K562 (cell line): ENCODE data around the gene MARS2. TPM values are rescaled to one million over a fixed set of nuclear protein-coding genes. Genes with fewer than 3 reads are reported as not detected.

Experiments
- ATAC-seq: fragments of 200-7000 bp; cut with Tn5 transposase; 3 replicates; pipeline ENCODE4 v1.9.1; 2020; ENCODE audit warnings: moderate library complexity
- BruUV-seq: library from RNA; stranded (reverse); fragments of 400-500 nt; replicated peaks from 2 replicates; lab custom pipeline; 2021; lab: Mats Ljungman, UMichigan
- CTCF ChIA-PET: fragments of 300-600 bp; formaldehyde crosslinking; extraction: SDS; loops from one replicate; lab custom pipeline; 2021; ENCODE audit warnings: low intra/inter-chr PET ratio; lab: Yijun Ruan, JAX
- POLR2A ChIA-PET: fragments of 300-600, 350-650 bp; sonication (Branson Sonifier 250); formaldehyde crosslinking; extraction: SDS; loops from one replicate; lab custom pipeline; 2021; ENCODE audit warnings: antibody characterized with exemption, inconsistent platforms; lab: Yijun Ruan, JAX
- DNase-seq, 4 experiments: peaks; one replicate each; pipeline versions ENCODE4 v3.0.0 to v3.0.0-alpha.2; 2011 to 2018; ENCODE audit warnings: low spot score in 3 of 4, mixed read lengths in 3 of 4; ENCODE audit errors: extremely low read depth in 1 of 4
- FAIRE-seq: peaks from 2 replicates; lab custom pipeline; 2011; peaks lifted over from hg19 to GRCh38; lab: Jason Lieb, UNC
- H2AFZ ChIP-seq: 2 replicates; pipeline ENCODE4 v1.6.0; 2011; ENCODE audit warnings: low read depth, low read length, control low read depth, inconsistent platforms
- H3K27ac ChIP-seq: fragments of 200-600 bp; 3 replicates; pipeline ENCODE4 v1.8.0; 2011; ENCODE audit warnings: low read depth, mild to moderate bottlenecking, control low read depth, inconsistent platforms, low read length, moderate library complexity, mixed read lengths; ENCODE audit errors: extremely low read depth
- H3K27me3 ChIP-seq, 2 experiments: fragments of 300-600 bp in 1 of 2; 2 replicates in 1 of 2; 3 replicates in 1 of 2; pipeline versions ENCODE4 v1.6.0 to v1.8.0; 2011; ENCODE audit warnings: inconsistent platforms in 2 of 2, low read length in 2 of 2, mild to moderate bottlenecking in 1 of 2, mixed read lengths in 1 of 2, moderate library complexity in 1 of 2; ENCODE audit not compliant: control insufficient read depth in 2 of 2, insufficient read depth in 2 of 2
- H3K36me3 ChIP-seq: fragments of 300-600 bp; 3 replicates; pipeline ENCODE4 v1.8.0; 2011; ENCODE audit warnings: mild to moderate bottlenecking, low read length, inconsistent platforms; ENCODE audit not compliant: control insufficient read depth, insufficient read depth
- H3K4me1 ChIP-seq, 2 experiments: fragments of 200-600 bp in 1 of 2; replicated peaks in 1 of 2; 2 replicates in 1 of 2; 3 replicates in 1 of 2; pipeline versions ENCODE4 v1.5.1 to v1.8.0; 2011; ENCODE audit warnings: inconsistent platforms in 2 of 2, low read length in 2 of 2, mild to moderate bottlenecking in 1 of 2, mixed read lengths in 1 of 2, moderate library complexity in 1 of 2; ENCODE audit not compliant: control insufficient read depth in 2 of 2, insufficient read depth in 2 of 2
- H3K4me2 ChIP-seq: 2 replicates; pipeline ENCODE4 v1.6.1; 2011; ENCODE audit warnings: low read length, control low read depth, inconsistent platforms, mixed read lengths; ENCODE audit not compliant: insufficient read depth
- H3K4me3 ChIP-seq: fragments of 200-600 bp; sonication (generic), shearing (Covaris generic); 2 replicates; pipeline ENCODE4 v1.5.1; 2016; ENCODE audit warnings: control low read depth, inconsistent platforms
- H3K79me2 ChIP-seq: fragments of 200-600 bp; 3 replicates; pipeline ENCODE4 v1.8.0; 2011; ENCODE audit warnings: low read length, inconsistent platforms; ENCODE audit not compliant: control insufficient read depth, insufficient read depth
- H3K9ac ChIP-seq, 2 experiments: 2 replicates each; pipeline versions ENCODE4 v1.6.0 to v1.6.1; 2011; ENCODE audit warnings: low read depth in 2 of 2, low read length in 2 of 2, control low read depth in 1 of 2, inconsistent platforms in 1 of 2, mild to moderate bottlenecking in 1 of 2, mixed read lengths in 1 of 2; ENCODE audit not compliant: insufficient read depth in 1 of 2
- H3K9me1 ChIP-seq: one replicate; pipeline ENCODE4 v1.6.0; 2011; ENCODE audit warnings: inconsistent platforms, mild to moderate bottlenecking, low read length, moderate library complexity; ENCODE audit not compliant: control insufficient read depth, insufficient read depth
- H3K9me3 ChIP-seq: replicated peaks from 2 replicates; pipeline ENCODE4 v1.5.1; 2011; ENCODE audit warnings: low read depth, low read length, inconsistent platforms; ENCODE audit not compliant: control insufficient read depth, insufficient read depth
- H4K20me1 ChIP-seq: replicated peaks from 2 replicates; pipeline ENCODE4 v1.6.1; 2011; ENCODE audit warnings: low read length, inconsistent platforms, mixed read lengths; ENCODE audit not compliant: control insufficient read depth, insufficient read depth
- FIP1L1 ChIP-seq: fragments of 200-400 bp; formaldehyde crosslinking; IDR thresholded peaks from 2 replicates; pipeline ENCODE4 v1.6.1; 2018; ENCODE audit warnings: mild to moderate bottlenecking, low read depth, low read length; ENCODE audit not compliant: poor library complexity, severe bottlenecking
- FOXA3 ChIP-seq, 2 experiments: fragments of 450-650 bp in 1 of 2; sonication (generic) in 1 of 2; formaldehyde crosslinking; IDR thresholded peaks in 1 of 2; conservative IDR thresholded peaks in 1 of 2; 2 replicates each; pipeline versions ENCODE4 v1.4.0 to v1.8.0; 2020 to 2022; ENCODE audit warnings: mild to moderate bottlenecking in 2 of 2, missing genetic modification reagents in 1 of 2
- NR2C1 ChIP-seq, 2 experiments: fragments of 450-650 bp; IDR thresholded peaks; 2 replicates each; pipeline ENCODE4 v1.6.1; 2017; ENCODE audit warnings: mild to moderate bottlenecking in 2 of 2, antibody characterized with exemption in 1 of 2, inconsistent platforms in 1 of 2, missing compliant biosample characterization in 1 of 2, missing genetic modification characterization in 1 of 2
- POLR2B ChIP-seq: fragments of 450-650 bp; IDR thresholded peaks from 2 replicates; pipeline ENCODE4 v1.6.1; 2018; ENCODE audit warnings: low read depth; ENCODE audit not compliant: partially characterized antibody
- PTTG1 ChIP-seq: fragments of 450-650 bp; IDR thresholded peaks from 2 replicates; pipeline ENCODE4 v1.6.1; 2016; ENCODE audit warnings: low read depth, mild to moderate bottlenecking, missing genetic modification characterization, missing compliant biosample characterization
- SMAD4 ChIP-seq: fragments of 250-450 bp; sonication (Bioruptor Pico); conservative IDR thresholded peaks from 2 replicates; pipeline ENCODE4 v1.8.0; 2021; ENCODE audit warnings: inconsistent platforms, mild to moderate bottlenecking, moderate library complexity
- WGBS: fragments of 100-300 bp; shearing (Covaris generic); methylation state at CpG from one replicate; pipeline ENCODE4 v1.1.6; 2016; ENCODE audit warnings: low coverage, mixed read lengths; ENCODE audit not compliant: insufficient coverage; ENCODE audit errors: missing lambda C conversion rate; 5-methylcytosine and 5-hydroxymethylcytosine counted together
- in situ Hi-C: fragments of 300-500 bp; cut with MboI; formaldehyde crosslinking; loops from 4 replicates; pipeline ENCODE4 v1.15.0; 2018; ENCODE audit warnings: inconsistent platforms, mixed read lengths
- intact Hi-C: fragments of 100-400 bp; cut with micrococcal nuclease; formaldehyde crosslinking; loops from 2 replicates; pipeline ENCODE4 v1.14.2; 2022
- polyA plus RNA-seq, 8 experiments: library from polyadenylated mRNA; depleted of rRNA in 4 of 8; stranded (reverse) in 5 of 8; unstranded in 3 of 8; fragments of >200 nt; fragmentation: Nextera tagmentation in 2 of 8; fragmentation: Illumina TruSeq in 1 of 8; extraction: Ambion mirVana in 2 of 8; extraction: Trizol in 1 of 8; gene quantifications; 2 replicates each; pipeline versions ENCODE4 v1.2.1 to v1.2.3, GENCODE V29; 2011 to 2014; ENCODE audit warnings: inconsistent platforms in 1 of 8, missing spikeins in 1 of 8
- total RNA-seq, 7 experiments: library from RNA; depleted of rRNA in 6 of 7; stranded (reverse); fragments of >200 nt in 6 of 7; fragmentation: Illumina TruSeq in 2 of 7; extraction: Trizol in 2 of 7; gene quantifications; 2 replicates each; pipeline versions ENCODE4 v1.2.1 to v1.2.3, GENCODE V29; 2011 to 2021; ENCODE audit warnings: low replicate concordance in 1 of 7
- TF ChIP-seq, protein P1 (sequence below): fragments of 250-450 bp; sonication (Bioruptor Pico); IDR thresholded peaks from 2 replicates; pipeline ENCODE4 v1.5.0; 2021; ENCODE audit warnings: mild to moderate bottlenecking, moderate library complexity
- TF ChIP-seq, protein P2 (sequence below): fragments of 450-650 bp; IDR thresholded peaks from 2 replicates; pipeline ENCODE4 v1.6.1; 2016; ENCODE audit warnings: borderline replicate concordance
- TF ChIP-seq, protein P3 (sequence below): fragments of 250-450 bp; sonication (Bioruptor Pico); IDR thresholded peaks from 2 replicates; pipeline ENCODE4 v1.4.0; 2020; ENCODE audit warnings: mild to moderate bottlenecking, moderate library complexity, borderline replicate concordance

Gene MARS2
- total and polyA plus RNA-seq, 9 of the 15 experiments (the other 6 are each of a cell fraction or from before 2014, with no cell fraction given), result 4.0 to 17.6 (median 12.5) TPM

DNA sequence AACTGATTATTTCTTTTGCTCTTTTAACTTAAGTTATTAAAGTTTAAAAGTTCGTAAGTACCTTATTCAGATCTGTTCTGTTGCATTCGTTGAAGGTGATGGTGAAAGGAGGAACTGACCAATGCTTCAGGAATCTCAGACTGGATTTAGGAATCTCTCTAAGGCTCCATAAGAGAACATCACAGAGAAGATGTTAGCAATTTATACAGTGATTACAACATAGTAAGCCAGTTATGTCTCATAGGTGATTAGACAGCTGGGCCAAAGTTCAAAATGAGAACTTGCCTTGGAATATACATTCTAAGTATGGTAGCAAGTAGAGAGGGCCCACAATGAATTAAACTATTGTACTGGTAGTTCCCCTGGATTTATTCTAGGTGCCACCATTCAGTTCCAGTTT, 3.2 kb downstream of the MARS2 start:
- DNase-seq (no peak), ATAC-seq (no peak), FAIRE-seq (no peak)
- Histone ChIP-seq H3K36me3 (peaks cover 53% of the 10 kb centered on the region), H3K4me2 (peak overlapping the region; percentile 60), H3K4me3 (peak overlapping the region; percentile 10; the same call in 1 of the 2 replicates), H3K27me3 (no peaks in the 10 kb centered on the region), H2AFZ (no peak overlapping the region), H3K9me3 (no peaks in the 10 kb centered on the region), H4K20me1 (peaks cover 14% of the 10 kb centered on the region), H3K4me1 (peaks cover 5 to 12% of the 10 kb centered on the region in 2 experiments; a peak in 4 of 5 replicates), H3K9ac (peak overlapping the region in 1 of 2 experiments; percentile 52; a peak in 1 of 4 replicates), H3K9me1 (no peaks in the 10 kb centered on the region), H3K79me2 (peaks cover 62% of the 10 kb centered on the region), H3K27ac (no peak overlapping the region)
- ChIA-PET POLR2A (no interaction called here), CTCF (interaction anchor here (1.0 to 1.6 kb wide), 2 partner anchors 70 to 588 kb away, joined by 3 to 6 read pairs; no protein-coding TSS in a partner anchor)
- in situ Hi-C loops, result no loop called here
- intact Hi-C loops, result loop anchor here (1.0 to 10.0 kb wide), 5 partner anchors 69 to 426 kb away; partner anchors contain the start of gene HSPD1
- no TSS peak for BruUV-seq
- WGBS, result 10% methylated on average over 2 of the region's 2 CpGs
- TF ChIP-seq FIP1L1, result no peak
- TF ChIP-seq, protein P1, sequence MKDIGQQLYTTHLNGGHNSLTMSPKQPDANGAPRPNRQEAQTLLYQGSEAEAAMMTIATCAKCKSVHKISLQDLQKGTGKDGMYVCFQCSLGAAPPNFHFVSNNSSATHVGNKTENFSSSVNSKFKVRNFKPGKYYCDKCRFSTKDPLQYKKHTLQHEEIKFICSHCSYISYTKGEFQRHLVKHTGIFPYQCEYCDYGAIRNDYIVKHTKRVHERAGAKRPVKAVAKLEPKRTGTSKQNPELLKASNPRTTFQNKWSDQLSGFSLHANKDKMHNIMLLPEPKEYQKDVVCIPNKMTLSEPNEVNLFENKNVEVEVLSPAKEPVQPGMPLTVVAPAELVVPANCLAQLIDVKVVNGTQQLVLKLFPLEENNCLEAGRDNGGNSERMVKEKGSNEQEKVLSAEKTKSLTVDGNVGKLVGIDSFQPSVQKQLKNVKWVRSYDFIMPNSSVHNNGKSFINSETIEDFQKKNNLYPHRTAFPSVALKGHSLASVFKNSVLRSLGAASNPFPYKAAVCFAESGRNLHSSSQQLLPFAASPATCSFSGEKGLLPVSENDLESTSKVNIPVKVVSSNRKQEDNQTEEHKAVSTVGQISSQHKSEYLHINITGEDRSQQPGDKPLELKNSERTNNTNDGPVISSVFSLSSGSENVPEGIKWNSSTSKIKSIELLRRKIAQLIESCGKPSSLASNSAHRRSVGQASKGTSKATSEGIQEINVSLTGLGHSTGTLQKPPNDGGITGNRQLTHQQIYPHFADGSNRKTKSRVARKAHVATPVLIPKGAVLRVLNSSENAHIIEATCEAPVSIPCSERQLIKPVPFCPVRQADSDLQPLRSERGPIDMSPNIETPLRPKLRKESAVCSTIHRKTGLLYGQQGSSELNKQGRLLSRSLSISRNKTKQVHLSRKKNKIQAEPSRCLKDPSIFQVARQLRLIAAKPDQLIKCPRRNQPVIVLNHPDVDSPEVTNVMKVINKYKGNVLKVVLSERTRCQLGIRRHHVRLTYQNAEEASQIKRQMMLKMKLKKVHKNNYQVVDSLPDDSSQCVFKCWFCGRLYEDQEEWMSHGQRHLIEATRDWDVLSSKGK (CRISPR knock-in tag), result no peak
- TF ChIP-seq POLR2B, result no peak
- TF ChIP-seq FOXA3 (CRISPR knock-in tag; conservative IDR thresholded peaks at IDR 0.05 in 1 of 2, IDR thresholded peaks at IDR 0.05 in 1 of 2), result no peak
- no peak for TF ChIP-seq NR2C1 (IDR thresholded peaks at IDR 0.05)
- no peak for TF ChIP-seq NR2C1 (tag; IDR thresholded peaks at IDR 0.05)
- TF ChIP-seq, protein P2, sequence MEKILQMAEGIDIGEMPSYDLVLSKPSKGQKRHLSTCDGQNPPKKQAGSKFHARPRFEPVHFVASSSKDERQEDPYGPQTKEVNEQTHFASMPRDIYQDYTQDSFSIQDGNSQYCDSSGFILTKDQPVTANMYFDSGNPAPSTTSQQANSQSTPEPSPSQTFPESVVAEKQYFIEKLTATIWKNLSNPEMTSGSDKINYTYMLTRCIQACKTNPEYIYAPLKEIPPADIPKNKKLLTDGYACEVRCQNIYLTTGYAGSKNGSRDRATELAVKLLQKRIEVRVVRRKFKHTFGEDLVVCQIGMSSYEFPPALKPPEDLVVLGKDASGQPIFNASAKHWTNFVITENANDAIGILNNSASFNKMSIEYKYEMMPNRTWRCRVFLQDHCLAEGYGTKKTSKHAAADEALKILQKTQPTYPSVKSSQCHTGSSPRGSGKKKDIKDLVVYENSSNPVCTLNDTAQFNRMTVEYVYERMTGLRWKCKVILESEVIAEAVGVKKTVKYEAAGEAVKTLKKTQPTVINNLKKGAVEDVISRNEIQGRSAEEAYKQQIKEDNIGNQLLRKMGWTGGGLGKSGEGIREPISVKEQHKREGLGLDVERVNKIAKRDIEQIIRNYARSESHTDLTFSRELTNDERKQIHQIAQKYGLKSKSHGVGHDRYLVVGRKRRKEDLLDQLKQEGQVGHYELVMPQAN, result no peak
- TF ChIP-seq, protein P3, sequence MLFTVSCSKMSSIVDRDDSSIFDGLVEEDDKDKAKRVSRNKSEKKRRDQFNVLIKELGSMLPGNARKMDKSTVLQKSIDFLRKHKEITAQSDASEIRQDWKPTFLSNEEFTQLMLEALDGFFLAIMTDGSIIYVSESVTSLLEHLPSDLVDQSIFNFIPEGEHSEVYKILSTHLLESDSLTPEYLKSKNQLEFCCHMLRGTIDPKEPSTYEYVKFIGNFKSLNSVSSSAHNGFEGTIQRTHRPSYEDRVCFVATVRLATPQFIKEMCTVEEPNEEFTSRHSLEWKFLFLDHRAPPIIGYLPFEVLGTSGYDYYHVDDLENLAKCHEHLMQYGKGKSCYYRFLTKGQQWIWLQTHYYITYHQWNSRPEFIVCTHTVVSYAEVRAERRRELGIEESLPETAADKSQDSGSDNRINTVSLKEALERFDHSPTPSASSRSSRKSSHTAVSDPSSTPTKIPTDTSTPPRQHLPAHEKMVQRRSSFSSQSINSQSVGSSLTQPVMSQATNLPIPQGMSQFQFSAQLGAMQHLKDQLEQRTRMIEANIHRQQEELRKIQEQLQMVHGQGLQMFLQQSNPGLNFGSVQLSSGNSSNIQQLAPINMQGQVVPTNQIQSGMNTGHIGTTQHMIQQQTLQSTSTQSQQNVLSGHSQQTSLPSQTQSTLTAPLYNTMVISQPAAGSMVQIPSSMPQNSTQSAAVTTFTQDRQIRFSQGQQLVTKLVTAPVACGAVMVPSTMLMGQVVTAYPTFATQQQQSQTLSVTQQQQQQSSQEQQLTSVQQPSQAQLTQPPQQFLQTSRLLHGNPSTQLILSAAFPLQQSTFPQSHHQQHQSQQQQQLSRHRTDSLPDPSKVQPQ (CRISPR knock-in tag), result no peak
- TF ChIP-seq SMAD4 (CRISPR knock-in tag), result no peak
- TF ChIP-seq PTTG1 (tag), result no peak
